DMS53 treated with DMSO at 0.1 percent for 48 hours (cell line): ENCODE measurements around the gene SRRM2.

Experiments used
- DNase-seq: peaks from one replicate; lab custom pipeline; 2025; ENCODE audit not compliant: unreplicated experiment; lab: John Stamatoyannopoulos, UW

Gene SRRM2

GRCh38 chr16:2761472-2761871, 9.0 kb downstream of the SRRM2 start:
- DNase-seq: no peak

DNA sequence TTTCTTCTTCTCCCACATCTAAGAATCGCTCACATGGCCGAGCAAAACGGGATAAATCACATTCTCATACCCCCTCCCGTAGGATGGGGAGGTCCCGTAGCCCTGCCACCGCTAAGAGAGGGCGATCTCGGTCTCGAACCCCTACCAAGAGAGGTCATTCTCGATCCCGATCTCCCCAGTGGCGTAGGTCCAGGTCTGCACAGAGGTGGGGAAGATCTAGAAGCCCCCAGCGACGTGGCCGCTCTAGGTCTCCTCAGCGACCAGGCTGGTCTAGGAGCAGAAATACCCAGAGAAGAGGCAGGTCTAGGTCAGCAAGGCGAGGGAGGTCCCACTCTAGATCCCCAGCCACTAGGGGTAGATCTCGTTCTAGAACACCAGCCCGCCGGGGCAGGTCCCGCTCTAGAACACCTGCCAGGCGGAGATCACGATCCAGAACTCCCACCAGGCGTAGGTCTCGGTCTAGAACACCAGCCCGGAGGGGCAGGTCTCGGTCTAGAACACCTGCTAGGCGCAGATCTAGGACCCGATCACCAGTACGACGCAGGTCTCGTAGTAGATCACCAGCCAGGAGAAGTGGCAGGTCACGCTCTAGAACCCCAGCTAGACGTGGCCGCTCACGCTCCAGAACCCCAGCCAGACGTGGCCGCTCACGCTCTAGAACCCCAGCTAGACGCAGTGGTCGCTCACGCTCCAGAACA, 9.6 kb downstream of the SRRM2 start:
- DNase-seq: no peak

- DNase-seq: no peak
Measured at GRCh38 chr16:2762711-2763110, 10.3 kb downstream of the SRRM2 start.

GRCh38 chr16:2763173-2763572, 10.7 kb downstream of the SRRM2 start:
- no peak for DNase-seq

- no peak for DNase-seq
Measured at GRCh38 chr16:2764718-2765117, 12.3 kb downstream of the SRRM2 start.

DNA sequence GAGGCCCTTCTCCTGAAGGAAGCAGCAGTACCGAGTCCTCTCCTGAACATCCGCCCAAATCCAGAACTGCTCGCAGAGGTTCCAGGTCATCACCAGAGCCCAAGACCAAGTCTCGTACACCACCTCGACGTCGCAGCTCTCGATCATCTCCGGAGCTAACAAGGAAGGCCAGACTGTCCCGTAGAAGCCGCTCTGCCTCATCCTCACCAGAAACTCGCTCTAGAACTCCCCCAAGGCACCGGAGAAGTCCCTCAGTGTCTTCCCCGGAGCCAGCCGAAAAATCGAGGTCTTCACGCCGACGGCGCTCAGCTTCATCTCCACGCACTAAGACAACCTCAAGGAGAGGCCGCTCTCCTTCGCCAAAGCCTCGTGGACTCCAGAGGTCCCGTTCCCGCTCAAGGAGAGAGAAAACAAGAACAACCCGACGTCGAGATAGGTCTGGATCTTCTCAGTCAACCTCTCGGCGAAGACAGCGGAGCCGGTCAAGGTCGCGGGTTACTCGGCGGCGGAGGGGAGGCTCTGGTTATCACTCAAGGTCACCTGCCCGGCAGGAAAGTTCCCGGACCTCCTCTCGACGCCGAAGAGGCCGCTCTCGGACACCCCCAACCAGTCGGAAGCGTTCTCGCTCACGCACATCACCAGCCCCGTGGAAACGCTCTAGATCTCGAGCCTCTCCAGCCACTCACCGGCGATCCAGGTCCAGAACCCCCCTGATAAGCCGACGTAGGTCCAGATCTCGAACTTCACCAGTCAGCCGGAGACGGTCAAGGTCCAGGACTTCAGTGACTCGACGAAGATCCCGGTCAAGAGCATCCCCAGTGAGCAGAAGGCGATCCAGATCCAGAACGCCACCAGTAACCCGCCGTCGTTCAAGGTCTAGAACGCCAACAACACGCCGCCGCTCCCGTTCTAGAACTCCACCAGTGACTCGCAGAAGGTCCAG, 13.3 kb downstream of the SRRM2 start:
- DNase-seq: no peak

DNA sequence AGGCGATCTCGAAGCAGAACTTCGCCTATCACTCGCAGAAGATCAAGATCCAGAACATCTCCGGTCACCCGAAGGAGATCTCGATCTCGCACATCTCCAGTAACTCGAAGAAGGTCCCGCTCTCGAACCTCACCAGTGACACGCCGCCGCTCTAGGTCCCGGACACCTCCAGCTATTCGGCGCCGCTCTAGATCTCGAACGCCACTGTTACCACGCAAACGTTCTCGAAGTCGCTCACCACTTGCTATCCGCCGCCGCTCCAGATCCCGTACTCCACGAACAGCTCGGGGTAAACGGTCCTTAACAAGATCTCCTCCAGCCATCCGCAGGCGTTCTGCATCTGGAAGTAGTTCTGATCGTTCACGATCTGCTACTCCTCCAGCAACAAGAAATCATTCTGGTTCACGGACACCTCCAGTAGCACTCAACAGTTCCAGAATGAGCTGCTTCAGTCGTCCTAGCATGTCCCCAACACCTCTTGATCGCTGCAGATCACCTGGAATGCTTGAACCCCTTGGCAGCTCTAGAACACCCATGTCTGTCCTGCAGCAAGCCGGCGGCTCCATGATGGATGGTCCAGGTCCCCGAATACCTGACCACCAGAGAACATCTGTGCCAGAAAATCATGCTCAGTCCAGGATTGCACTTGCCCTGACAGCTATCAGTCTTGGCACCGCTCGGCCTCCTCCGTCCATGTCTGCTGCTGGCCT, 14.1 kb downstream of the SRRM2 start:
- DNase-seq: no peak

GRCh38 chr16:2767140-2767731, 14.8 kb downstream of the SRRM2 start:
- no peak for DNase-seq

GRCh38 chr16:2767891-2768290, 15.5 kb downstream of the SRRM2 start:
- no peak for DNase-seq

GRCh38 chr16:2768403-2769089, 16.1 kb downstream of the SRRM2 start:
- DNase-seq: no peak

GRCh38 chr16:2769100-2769529, 16.7 kb downstream of the SRRM2 start:
- DNase-seq: no peak

DNA sequence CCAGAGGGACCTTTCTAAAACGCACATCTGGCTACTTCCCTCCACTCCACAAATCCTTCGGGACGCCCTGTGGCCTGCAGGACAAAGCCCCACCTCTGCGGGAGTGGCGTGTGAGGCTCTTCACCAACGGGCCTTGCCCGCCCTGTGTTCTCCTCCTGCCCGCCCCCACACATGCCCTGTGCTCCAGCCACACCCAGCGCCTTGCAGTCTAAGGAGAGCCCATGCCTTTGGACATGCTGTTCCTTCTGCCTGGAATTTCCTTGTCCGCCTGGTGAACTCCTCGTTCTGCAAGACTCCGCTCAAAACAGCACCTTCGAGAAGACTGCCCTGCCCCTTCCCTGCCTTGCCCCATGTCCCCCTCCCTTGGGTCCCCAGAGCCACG, 17.2 kb downstream of the SRRM2 start:
- no peak for DNase-seq

DNA sequence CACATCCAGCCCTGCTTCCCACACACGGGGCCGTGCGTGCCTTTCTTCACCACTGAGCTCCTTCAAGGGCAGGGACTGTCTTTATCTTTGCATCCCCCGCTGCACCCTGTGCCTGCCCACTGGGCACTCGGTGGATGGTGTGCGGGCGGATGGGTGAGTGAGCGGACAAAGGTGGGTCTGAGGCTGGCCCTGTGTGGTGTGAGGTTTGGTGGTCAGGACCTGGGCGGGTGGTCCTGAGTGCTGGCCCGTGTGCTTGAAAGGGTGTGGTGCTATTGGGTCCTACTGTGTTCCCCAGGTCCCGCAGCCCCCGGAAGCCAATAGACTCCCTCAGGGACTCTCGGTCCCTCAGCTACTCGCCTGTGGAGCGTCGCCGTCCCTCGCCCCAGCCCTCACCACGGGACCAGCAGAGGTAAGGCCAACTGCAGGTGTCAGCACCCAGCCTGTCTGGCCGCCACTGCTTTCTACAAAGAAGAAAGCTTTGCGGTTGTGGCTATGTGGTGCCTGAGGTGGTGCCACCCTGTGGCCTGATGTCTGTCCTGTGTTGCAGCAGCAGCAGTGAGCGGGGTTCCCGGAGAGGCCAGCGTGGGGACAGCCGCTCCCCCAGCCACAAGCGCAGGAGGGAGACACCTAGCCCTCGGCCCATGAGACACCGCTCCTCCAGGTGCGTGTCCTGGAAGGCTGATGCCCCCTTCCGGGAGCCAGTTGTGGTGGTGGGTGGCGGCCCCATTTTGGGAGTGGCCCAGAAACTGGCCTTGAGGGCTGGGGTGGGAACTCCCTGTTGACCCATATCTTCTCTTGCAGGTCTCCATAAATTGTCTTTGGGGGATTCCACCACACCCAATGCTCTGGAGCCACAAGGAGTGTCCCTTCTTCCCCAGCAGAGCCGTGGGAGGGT, 17.9 kb downstream of the SRRM2 start:
- no peak for DNase-seq

DNA sequence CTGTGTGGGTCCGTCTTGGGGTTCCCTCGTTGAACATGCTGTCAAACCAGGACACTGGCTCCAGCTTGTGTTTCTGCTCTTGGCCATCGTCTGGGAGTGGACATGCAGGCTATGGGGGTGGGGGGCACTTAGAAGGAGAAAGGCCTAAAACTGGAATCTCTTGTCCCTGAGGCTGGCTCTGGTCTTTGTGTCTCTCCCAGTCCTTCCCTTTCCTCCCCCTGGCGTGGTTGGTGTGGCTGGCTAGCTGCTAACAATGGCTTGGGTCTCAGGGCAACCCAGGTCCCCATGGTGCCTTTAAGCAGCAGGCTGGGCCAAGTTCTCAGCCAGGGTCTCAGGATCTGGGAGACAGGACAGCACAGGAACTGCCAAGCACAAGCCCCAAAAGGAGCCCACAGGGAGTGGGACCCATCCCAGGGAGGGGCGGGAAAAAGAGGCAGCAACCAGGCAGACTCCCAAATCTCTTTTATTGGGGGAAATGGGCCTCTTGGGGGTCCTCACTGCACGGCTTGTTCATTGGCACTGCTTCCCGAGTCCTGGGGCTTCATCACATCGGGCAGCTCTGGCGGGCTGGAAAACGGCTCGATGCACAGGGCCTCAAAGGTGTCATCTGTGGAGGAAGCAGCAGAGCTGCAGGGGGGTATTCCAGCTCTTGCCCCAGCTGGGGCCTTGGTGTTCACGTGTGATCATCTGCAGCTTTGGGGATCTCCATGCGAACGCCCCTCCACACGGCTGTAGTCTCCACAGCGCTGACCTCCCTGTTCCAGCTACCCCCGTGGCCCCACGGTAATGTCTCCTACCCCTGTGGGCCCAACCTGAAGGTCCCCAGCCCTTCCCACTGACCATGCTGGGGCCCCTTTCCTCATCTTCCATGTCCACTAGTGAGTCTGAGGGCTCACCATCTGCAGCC, 19.3 kb downstream of the SRRM2 start:
- DNase-seq: no peak

- DNase-seq: no peak
Measured at GRCh38 chr16:2773188-2773968, 20.9 kb downstream of the SRRM2 start.

- DNase-seq: no peak
Measured at GRCh38 chr16:2774161-2774891, 21.9 kb downstream of the SRRM2 start.

- DNase-seq: no peak
Measured at GRCh38 chr16:2775131-2775716, 22.8 kb downstream of the SRRM2 start.
